ENCODE data around the gene HTATSF1. TPM values are rescaled to one million over a fixed set of nuclear protein-coding genes. Genes with fewer than 3 reads are reported as not detected.

HTATSF1 gene
- polyA plus RNA-seq, 1 of the 3 experiments (the other 2 are of a cell fraction), result 2.7 TPM

GRCh38 chrX:136546371-136546781 lies 49.0 kb downstream of the HTATSF1 start:
- Histone ChIP-seq H2AFZ (ENCODE audit: low read depth) (no peak overlapping the region), H3K9ac (no peak overlapping the region), H4K20me1 (ENCODE audit: insufficient read depth) (no peaks in the 10 kb centered on the region), H3K36me3 (replicated peaks in 1 of 2; ENCODE audit: control insufficient read depth in 1 of 2, insufficient read depth in 2 of 2, low read length in 1 of 2) (no peaks in the 10 kb centered on the region), H3K79me2 (ENCODE audit: insufficient read depth) (no peaks in the 10 kb centered on the region), H3K4me2 (no peak overlapping the region), H3K27me3 (ENCODE audit: insufficient read depth) (peaks cover 3% of the 10 kb centered on the region; the same call in 1 of the 2 replicates), H3K4me3 (ENCODE audit: low read depth in 2 of 2, low read length in 1 of 2) (no peak overlapping the region), H3F3A (replicated peaks; ENCODE audit: insufficient read depth) (no peaks in the 10 kb centered on the region), H3K9me3 (no peaks in the 10 kb centered on the region), H3K9me2 (no peaks in the 10 kb centered on the region), H3K27ac (ENCODE audit: low read depth in 2 of 2, low read length in 1 of 2) (no peak overlapping the region), H3K4me1 (ENCODE audit: control insufficient read depth in 1 of 2, insufficient read depth in 2 of 2, low read depth in 1 of 2, low read length in 1 of 2) (no peaks in the 10 kb centered on the region)
- ChIA-PET POLR2A (no interaction called here), CTCF (no interaction called here)
- TF ChIP-seq FOSL2 (IDR thresholded peaks at IDR 0.05; ENCODE audit: borderline replicate concordance, low read depth) (no peak), USF2 (IDR thresholded peaks at IDR 0.05; ENCODE audit: borderline replicate concordance, low read depth, low read length) (no peak), YY1 (IDR thresholded peaks at IDR 0.05; ENCODE audit: low read depth) (no peak), ELF1 (IDR thresholded peaks at IDR 0.05) (no peak), TAF1 (IDR thresholded peaks at IDR 0.05; ENCODE audit: borderline replicate concordance, low read depth, low read length) (no peak), NFIC (IDR thresholded peaks at IDR 0.05; ENCODE audit: borderline replicate concordance) (no peak), MAX (IDR thresholded peaks at IDR 0.05; ENCODE audit: low read depth) (no peak), RAD21 (IDR thresholded peaks at IDR 0.05; ENCODE audit: low read length) (no peak), MEF2A (IDR thresholded peaks at IDR 0.05; ENCODE audit: borderline replicate concordance, low read depth) (no peak), REST (IDR thresholded peaks at IDR 0.05; ENCODE audit: low read depth, low read length) (no peak), RXRA (IDR thresholded peaks at IDR 0.05; ENCODE audit: borderline replicate concordance, low read depth) (no peak), TEAD4 (IDR thresholded peaks at IDR 0.05; ENCODE audit: borderline replicate concordance, insufficient read depth) (no peak), FOXM1 (IDR thresholded peaks at IDR 0.05; ENCODE audit: low read depth) (no peak), ZBTB33 (IDR thresholded peaks at IDR 0.05; ENCODE audit: borderline replicate concordance, low read depth) (no peak), MXI1 (IDR thresholded peaks at IDR 0.05; ENCODE audit: low read depth, low read length) (no peak), EZH2phosphoT487 (IDR thresholded peaks at IDR 0.05; ENCODE audit: borderline replicate concordance, low read depth) (no peak), RFX5 (IDR thresholded peaks at IDR 0.05; ENCODE audit: low read length) (no peak), SIN3A (IDR thresholded peaks at IDR 0.05; ENCODE audit: borderline replicate concordance, low read depth, low read length) (no peak), CHD2 (IDR thresholded peaks at IDR 0.05; ENCODE audit: low read length, partially characterized antibody) (no peak)
- WGBS (ENCODE audit: low lambda C conversion rate), result 38% methylated on average over 3 of the region's 3 CpGs
- no peak for DNase-seq

Data from SK-N-SH (cell line).